PFSK-1 (cell line): ENCODE measurements around the gene IL1RAPL2.

Experiments used
- FOXP2 ChIP-seq: optimal IDR thresholded peaks from 2 replicates; pipeline ENCODE3; 2011; ENCODE audit warnings: borderline replicate concordance, control low read depth, inconsistent platforms; ENCODE audit not compliant: insufficient read depth; ENCODE audit errors: extremely low read length, extremely low read depth
- POLR2AphosphoS5 ChIP-seq: IDR thresholded peaks from 2 replicates; pipeline ENCODE4 v1.6.1; 2012; ENCODE audit warnings: low read depth, mild to moderate bottlenecking, control low read depth, low read length, moderate library complexity
- SIN3A ChIP-seq: IDR thresholded peaks from 2 replicates; pipeline ENCODE4 v1.6.1; 2012; ENCODE audit warnings: mild to moderate bottlenecking, low read length, moderate library complexity, borderline replicate concordance; ENCODE audit not compliant: insufficient read depth
- TAF1 ChIP-seq: IDR thresholded peaks from 2 replicates; pipeline ENCODE4 v1.6.1; 2012; ENCODE audit warnings: low read length, control low read depth, borderline replicate concordance; ENCODE audit not compliant: insufficient read depth
- TF ChIP-seq, protein P1 (sequence below), 2 experiments: IDR thresholded peaks; 2 replicates each; pipeline versions ENCODE4 v1.6.1 to v1.8.0; 2011 to 2012; ENCODE audit warnings: low read depth in 2 of 2, low read length in 2 of 2, control low read depth in 1 of 2, inconsistent platforms in 1 of 2, mild to moderate bottlenecking in 1 of 2, moderate library complexity in 1 of 2; ENCODE audit not compliant: insufficient read depth in 1 of 2

IL1RAPL2 gene

DNA sequence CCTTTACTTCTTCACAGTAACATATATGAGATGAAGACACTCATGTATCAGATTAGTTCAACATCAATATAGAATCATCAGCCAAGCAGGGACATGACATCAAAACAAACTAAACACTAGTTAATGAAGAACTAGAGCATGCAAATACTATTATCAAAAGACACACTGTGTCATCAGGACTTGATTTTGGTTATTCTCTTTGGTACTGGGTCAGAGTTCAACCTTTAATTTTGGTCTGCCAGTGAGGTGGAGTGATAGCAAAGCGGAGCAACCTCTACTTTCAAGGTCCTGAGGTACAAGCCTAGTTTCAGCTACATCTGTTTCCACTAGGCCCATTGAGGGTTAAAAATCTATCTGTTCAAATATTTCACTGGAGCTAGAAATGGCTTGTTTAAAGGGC, 584.0 kb downstream of the IL1RAPL2 start:
- TF ChIP-seq SIN3A: no peak
- TF ChIP-seq, protein P1, sequence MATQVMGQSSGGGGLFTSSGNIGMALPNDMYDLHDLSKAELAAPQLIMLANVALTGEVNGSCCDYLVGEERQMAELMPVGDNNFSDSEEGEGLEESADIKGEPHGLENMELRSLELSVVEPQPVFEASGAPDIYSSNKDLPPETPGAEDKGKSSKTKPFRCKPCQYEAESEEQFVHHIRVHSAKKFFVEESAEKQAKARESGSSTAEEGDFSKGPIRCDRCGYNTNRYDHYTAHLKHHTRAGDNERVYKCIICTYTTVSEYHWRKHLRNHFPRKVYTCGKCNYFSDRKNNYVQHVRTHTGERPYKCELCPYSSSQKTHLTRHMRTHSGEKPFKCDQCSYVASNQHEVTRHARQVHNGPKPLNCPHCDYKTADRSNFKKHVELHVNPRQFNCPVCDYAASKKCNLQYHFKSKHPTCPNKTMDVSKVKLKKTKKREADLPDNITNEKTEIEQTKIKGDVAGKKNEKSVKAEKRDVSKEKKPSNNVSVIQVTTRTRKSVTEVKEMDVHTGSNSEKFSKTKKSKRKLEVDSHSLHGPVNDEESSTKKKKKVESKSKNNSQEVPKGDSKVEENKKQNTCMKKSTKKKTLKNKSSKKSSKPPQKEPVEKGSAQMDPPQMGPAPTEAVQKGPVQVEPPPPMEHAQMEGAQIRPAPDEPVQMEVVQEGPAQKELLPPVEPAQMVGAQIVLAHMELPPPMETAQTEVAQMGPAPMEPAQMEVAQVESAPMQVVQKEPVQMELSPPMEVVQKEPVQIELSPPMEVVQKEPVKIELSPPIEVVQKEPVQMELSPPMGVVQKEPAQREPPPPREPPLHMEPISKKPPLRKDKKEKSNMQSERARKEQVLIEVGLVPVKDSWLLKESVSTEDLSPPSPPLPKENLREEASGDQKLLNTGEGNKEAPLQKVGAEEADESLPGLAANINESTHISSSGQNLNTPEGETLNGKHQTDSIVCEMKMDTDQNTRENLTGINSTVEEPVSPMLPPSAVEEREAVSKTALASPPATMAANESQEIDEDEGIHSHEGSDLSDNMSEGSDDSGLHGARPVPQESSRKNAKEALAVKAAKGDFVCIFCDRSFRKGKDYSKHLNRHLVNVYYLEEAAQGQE (IDR thresholded peaks at IDR 0.05; ENCODE audit: insufficient read depth in 1 of 2, low read depth in 2 of 2, low read length in 2 of 2): no peak

DNA sequence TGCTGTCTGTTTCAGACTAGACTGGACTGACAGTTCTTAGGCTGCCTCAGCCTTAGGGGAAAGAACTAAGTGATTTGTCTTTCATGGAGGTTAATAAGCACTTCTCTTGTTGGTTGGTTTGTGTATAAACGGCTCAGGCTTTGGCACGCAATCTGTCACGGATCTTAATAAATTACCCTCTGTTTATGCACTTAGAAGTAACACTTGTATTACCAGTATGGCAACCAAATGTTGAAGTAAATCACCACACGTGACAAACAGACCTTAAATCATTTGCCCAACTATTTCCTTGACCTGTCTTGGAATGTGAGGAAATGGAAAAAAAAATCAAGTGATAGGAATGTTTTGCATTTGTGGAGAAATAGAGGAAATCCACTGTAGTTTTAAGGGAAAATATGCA, 584.6 kb downstream of the IL1RAPL2 start:
- no peak for TF ChIP-seq FOXP2
- TF ChIP-seq SIN3A: no peak
- no peak for TF ChIP-seq TAF1
- TF ChIP-seq POLR2AphosphoS5: no peak
- TF ChIP-seq, protein P1 (IDR thresholded peaks at IDR 0.05; ENCODE audit: insufficient read depth in 1 of 2, low read depth in 2 of 2, low read length in 2 of 2): no peak

DNA sequence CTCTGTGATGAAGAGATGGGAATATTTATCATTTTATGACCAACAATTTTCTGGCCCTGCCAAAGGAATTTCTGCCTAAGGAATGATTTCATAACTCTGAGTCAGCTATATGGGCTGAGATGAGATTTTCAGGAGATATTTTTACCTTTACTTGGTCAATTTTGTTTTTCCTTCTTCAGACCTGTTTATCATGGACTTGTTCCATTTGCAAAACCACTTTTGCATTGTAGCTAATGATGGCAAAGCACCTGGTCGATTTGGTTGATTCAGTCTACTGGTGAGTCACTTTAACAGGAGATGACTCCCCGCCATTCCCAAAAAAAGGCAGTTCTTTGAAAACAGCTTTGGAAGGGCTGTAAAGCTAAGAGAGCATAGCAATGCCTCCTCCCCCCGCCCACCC, 601.2 kb downstream of the IL1RAPL2 start:
- no peak for TF ChIP-seq TAF1
- TF ChIP-seq SIN3A: no peak
- TF ChIP-seq, protein P1 (IDR thresholded peaks at IDR 0.05; ENCODE audit: insufficient read depth in 1 of 2, low read depth in 2 of 2, low read length in 2 of 2): no peak

DNA sequence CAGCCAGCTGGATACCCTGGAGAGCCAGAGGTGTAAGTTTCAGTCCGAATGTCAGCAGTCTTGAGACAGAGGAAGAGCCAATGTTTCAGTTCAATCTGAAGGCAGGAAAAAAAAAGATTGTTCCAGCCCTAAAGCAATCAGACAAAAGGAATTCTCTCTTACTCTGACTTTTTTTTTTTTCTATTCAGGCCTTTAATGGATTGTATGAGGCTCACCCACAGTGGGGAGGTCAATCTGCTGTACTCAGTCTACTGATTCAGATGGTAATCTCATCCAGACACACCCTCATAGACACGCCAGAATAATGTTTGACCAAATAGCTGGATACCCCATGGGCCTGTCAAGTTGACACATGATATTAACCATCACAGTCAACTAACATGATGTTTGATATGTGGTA, 602.6 kb downstream of the IL1RAPL2 start:
- no peak for TF ChIP-seq SIN3A
- no peak for TF ChIP-seq FOXP2
- no peak for TF ChIP-seq TAF1

DNA sequence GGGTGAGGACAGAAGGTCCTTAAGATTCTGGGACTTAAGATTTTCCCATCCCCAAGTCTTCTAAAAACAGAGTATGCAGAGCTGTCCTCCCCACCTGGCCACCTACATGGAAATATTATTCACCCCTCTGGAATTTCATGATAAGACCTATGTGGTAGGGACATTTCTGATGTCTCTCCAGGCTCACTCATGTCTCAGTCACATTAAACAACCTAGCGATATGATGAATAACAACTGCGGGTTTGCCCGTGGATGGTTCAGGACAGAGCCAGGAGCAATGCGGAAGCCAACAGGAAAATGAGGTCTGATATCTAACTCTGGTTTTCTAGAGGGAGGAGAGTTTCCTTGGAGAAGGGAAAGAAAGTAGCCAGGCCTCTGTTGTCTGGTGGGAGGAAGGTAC, 607.1 kb downstream of the IL1RAPL2 start:
- TF ChIP-seq, protein P1 (IDR thresholded peaks at IDR 0.05; ENCODE audit: insufficient read depth in 1 of 2, low read depth in 2 of 2, low read length in 2 of 2): no peak
- TF ChIP-seq POLR2AphosphoS5 (no peak), TAF1 (no peak), FOXP2 (no peak), SIN3A (no peak)

DNA sequence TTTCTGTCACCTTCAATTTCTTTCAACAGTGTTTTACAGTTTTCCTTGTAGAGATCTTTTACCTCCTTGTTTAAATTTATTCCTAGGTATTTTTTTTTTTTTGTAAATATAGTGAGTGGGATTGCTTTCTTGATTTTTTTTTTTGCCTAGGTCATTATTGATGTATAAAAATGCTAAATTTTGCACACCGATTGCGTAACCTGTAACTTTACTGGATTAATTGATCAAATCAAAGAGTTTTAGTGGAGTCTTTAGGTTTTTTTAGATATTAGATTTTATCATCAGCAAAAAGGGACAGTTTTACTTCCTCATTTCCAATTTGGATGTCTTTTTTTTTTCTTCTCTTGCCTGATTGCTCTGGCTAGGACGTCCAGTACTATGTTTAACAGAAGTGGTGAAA, 613.6 kb downstream of the IL1RAPL2 start:
- TF ChIP-seq SIN3A: no peak
- TF ChIP-seq FOXP2: no peak
- TF ChIP-seq TAF1: no peak
- TF ChIP-seq, protein P1 (IDR thresholded peaks at IDR 0.05; ENCODE audit: insufficient read depth in 1 of 2, low read depth in 2 of 2, low read length in 2 of 2): no peak
- no peak for TF ChIP-seq POLR2AphosphoS5
